Occipital lobe (tissue), 2 donors: Measurements from ENCODE around the gene LHX3. TPM values are rescaled to one million over a fixed set of nuclear protein-coding genes. Genes with fewer than 3 reads are reported as not detected.

Experiments
- DNase-seq: peaks from one replicate; lab custom pipeline; 2025; lab: John Stamatoyannopoulos, UW
- total RNA-seq: library from RNA; depleted of rRNA; stranded (reverse); fragments of >200 nt; gene quantifications from one replicate; pipeline ENCODE4 v1.2.3, GENCODE V29; 2014

Gene LHX3
- total RNA-seq, 1 donor from 2014 or later, result not detected

GRCh38 chr9:136178061-136178772 lies 26.7 kb downstream of the LHX3 start:
- DNase-seq, result no peak

- no peak for DNase-seq
Observed at GRCh38 chr9:136177224-136177623, 27.7 kb downstream of the LHX3 start.

- DNase-seq, result no peak
Observed at GRCh38 chr9:136175616-136176197, 29.2 kb downstream of the LHX3 start.

- no peak for DNase-seq
Observed at GRCh38 chr9:136174779-136175615, 29.9 kb downstream of the LHX3 start.

GRCh38 chr9:136173648-136174290 lies 31.2 kb downstream of the LHX3 start:
- no peak for DNase-seq

- DNase-seq, result no peak
Observed at GRCh38 chr9:136172412-136173079, 32.4 kb downstream of the LHX3 start.

GRCh38 chr9:136171801-136172411 lies 33.0 kb downstream of the LHX3 start:
- no peak for DNase-seq

GRCh38 chr9:136171009-136171800 lies 33.7 kb downstream of the LHX3 start:
- no peak for DNase-seq

GRCh38 chr9:136170006-136170901 lies 34.7 kb downstream of the LHX3 start:
- no peak for DNase-seq

- no peak for DNase-seq
Observed at GRCh38 chr9:136169495-136169894, 35.4 kb downstream of the LHX3 start.

GRCh38 chr9:136163248-136163850 lies 41.6 kb downstream of the LHX3 start:
- DNase-seq, result no peak

- no peak for DNase-seq
Observed at GRCh38 chr9:136160995-136161610, 43.8 kb downstream of the LHX3 start.

GRCh38 chr9:136160381-136160841 lies 44.5 kb downstream of the LHX3 start:
- DNase-seq, result no peak

- DNase-seq, result no peak
Observed at GRCh38 chr9:136159851-136160250, 45.1 kb downstream of the LHX3 start.

GRCh38 chr9:136157477-136158265 lies 47.3 kb downstream of the LHX3 start:
- no peak for DNase-seq

GRCh38 chr9:136156209-136157120 lies 48.5 kb downstream of the LHX3 start:
- DNase-seq, result no peak
